SK-MEL-5 (cell line): ENCODE measurements around the gene EXOC6. TPM values are rescaled to one million over a fixed set of nuclear protein-coding genes. Genes with fewer than 3 reads are reported as not detected.
"Not testable (repeated sequence)": the region's sequence is repeated elsewhere in the genome, so short reads cannot be mapped to it uniquely, and the experiment has no call there.

ENCODE experiments used
- DNase-seq: peaks from one replicate; pipeline ENCODE4 v3.0.0-alpha.2; 2016; ENCODE audit warnings: low read depth, low spot score
- in situ Hi-C: cut with HindIII; loops from 2 replicates; pipeline ENCODE4 v1.10.0; 2016; ENCODE audit warnings: low sequenced_read_pairs, high pct_unique_total_duplicates, low pct_unique_long_range_greater_than_20kb
- total RNA-seq: library from RNA; depleted of rRNA; stranded (reverse); fragments of >200 nt; shearing (Covaris generic); gene quantifications from 2 replicates; pipeline ENCODE4 v1.2.3, GENCODE V29; 2014

The EXOC6 gene
- total RNA-seq, 1 experiment from 2014 or later, result 7.2 TPM

- DNase-seq, result no peak
- in situ Hi-C loops, result no loop called here
These were observed 55.3 kb downstream of the EXOC6 start for GRCh38 chr10:92903633-92904032.

GRCh38 chr10:92907280-92907679, 59.0 kb downstream of the EXOC6 start:
- in situ Hi-C loops, result no loop called here
- no peak for DNase-seq

- DNase-seq, result peak; percentile 42
- in situ Hi-C loops, result not testable (repeated sequence)
These were observed 64.3 kb downstream of the EXOC6 start for GRCh38 chr10:92912631-92913030.

- no peak for DNase-seq
- in situ Hi-C loops, result no loop called here
These were observed 65.7 kb downstream of the EXOC6 start for GRCh38 chr10:92913973-92914372.

- peak; percentile 76 for DNase-seq
- in situ Hi-C loops, result no loop called here
These were observed 66.4 kb downstream of the EXOC6 start for GRCh38 chr10:92914478-92915325.

- DNase-seq, result no peak
These were observed 67.6 kb downstream of the EXOC6 start for GRCh38 chr10:92915892-92916291.

GRCh38 chr10:92916433-92916832, 68.1 kb downstream of the EXOC6 start:
- in situ Hi-C loops, result no loop called here
- no peak for DNase-seq

More at GRCh38 chr10:92915892-92916291, 67.6 kb downstream of the EXOC6 start:
- in situ Hi-C loops, result no loop called here

- in situ Hi-C loops, result no loop called here
- no peak for DNase-seq
These were observed 70.3 kb downstream of the EXOC6 start for GRCh38 chr10:92918603-92919002.

- in situ Hi-C loops, result no loop called here
- DNase-seq, result no peak
These were observed 72.5 kb downstream of the EXOC6 start for GRCh38 chr10:92920866-92921265.

GRCh38 chr10:92923416-92923815, 75.1 kb downstream of the EXOC6 start:
- no peak for DNase-seq
- in situ Hi-C loops, result no loop called here

- in situ Hi-C loops, result no loop called here
These were observed 81.6 kb downstream of the EXOC6 start for GRCh38 chr10:92929896-92930295.

GRCh38 chr10:92931597-92931996, 83.3 kb downstream of the EXOC6 start:
- in situ Hi-C loops, result no loop called here
- DNase-seq, result no peak

More at GRCh38 chr10:92929896-92930295, 81.6 kb downstream of the EXOC6 start:
- DNase-seq, result no peak

GRCh38 chr10:92937876-92938275, 89.6 kb downstream of the EXOC6 start:
- in situ Hi-C loops, result no loop called here

GRCh38 chr10:92938841-92939240, 90.5 kb downstream of the EXOC6 start:
- in situ Hi-C loops, result no loop called here
- DNase-seq, result no peak

More at GRCh38 chr10:92937876-92938275, 89.6 kb downstream of the EXOC6 start:
- DNase-seq, result no peak

- in situ Hi-C loops, result no loop called here
- no peak for DNase-seq
These were observed 93.9 kb downstream of the EXOC6 start for GRCh38 chr10:92942226-92942625.

GRCh38 chr10:92946491-92946890, 98.2 kb downstream of the EXOC6 start:
- DNase-seq, result no peak
- in situ Hi-C loops, result no loop called here

GRCh38 chr10:92952573-92952972, 104.3 kb downstream of the EXOC6 start:
- DNase-seq, in situ Hi-C loops: not testable (repeated sequence)

- DNase-seq, result no peak
- in situ Hi-C loops, result no loop called here
These were observed 109.1 kb downstream of the EXOC6 start for GRCh38 chr10:92957223-92958010.

- in situ Hi-C loops, result no loop called here
- DNase-seq, result no peak
These were observed 113.3 kb downstream of the EXOC6 start for GRCh38 chr10:92961638-92962037.
